Measurements from ENCODE around the gene LHFPL2. TPM values are rescaled to one million over a fixed set of nuclear protein-coding genes. Genes with fewer than 3 reads are reported as not detected.

Gene LHFPL2
- total RNA-seq, 2 experiments from 2014 or later, result 0.20 TPM; not detected in 1

DNA sequence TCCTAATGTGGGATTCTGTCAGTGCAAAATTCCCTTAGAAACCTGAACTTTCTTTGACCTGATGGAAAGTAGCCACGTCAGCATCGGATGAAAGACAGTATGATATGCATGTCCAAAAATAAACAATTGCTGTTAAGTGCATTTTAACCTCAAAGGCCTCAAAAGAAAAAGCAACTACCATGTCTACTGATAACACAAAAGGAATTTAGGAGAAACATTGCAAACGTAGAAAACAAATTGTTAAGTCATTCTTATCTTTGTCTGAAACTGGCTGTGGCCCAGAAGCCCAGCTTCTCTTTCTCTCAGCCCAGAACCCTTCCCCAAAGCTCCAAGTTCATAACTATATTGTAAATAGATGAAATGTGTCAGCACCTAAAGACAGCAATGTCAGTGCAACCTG lies 11.1 kb upstream of the LHFPL2 start:
- Mint-ChIP-seq H3K9me3 (no peaks in the 10 kb centered on the region), H3K4me3 (no peak overlapping the region), H3K4me1 (ENCODE audit: low read depth) (no peaks in the 10 kb centered on the region), H3K27ac (no peak overlapping the region), H3K36me3 (ENCODE audit: low read depth) (no peaks in the 10 kb centered on the region), H3K27me3 (peaks cover 7% of the 10 kb centered on the region)
- no peak for DNase-seq
- TF ChIP-seq, protein P1, sequence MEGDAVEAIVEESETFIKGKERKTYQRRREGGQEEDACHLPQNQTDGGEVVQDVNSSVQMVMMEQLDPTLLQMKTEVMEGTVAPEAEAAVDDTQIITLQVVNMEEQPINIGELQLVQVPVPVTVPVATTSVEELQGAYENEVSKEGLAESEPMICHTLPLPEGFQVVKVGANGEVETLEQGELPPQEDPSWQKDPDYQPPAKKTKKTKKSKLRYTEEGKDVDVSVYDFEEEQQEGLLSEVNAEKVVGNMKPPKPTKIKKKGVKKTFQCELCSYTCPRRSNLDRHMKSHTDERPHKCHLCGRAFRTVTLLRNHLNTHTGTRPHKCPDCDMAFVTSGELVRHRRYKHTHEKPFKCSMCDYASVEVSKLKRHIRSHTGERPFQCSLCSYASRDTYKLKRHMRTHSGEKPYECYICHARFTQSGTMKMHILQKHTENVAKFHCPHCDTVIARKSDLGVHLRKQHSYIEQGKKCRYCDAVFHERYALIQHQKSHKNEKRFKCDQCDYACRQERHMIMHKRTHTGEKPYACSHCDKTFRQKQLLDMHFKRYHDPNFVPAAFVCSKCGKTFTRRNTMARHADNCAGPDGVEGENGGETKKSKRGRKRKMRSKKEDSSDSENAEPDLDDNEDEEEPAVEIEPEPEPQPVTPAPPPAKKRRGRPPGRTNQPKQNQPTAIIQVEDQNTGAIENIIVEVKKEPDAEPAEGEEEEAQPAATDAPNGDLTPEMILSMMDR (IDR thresholded peaks at IDR 0.05), result no peak
- no peak for ATAC-seq
- intact Hi-C loops (cut with micrococcal nuclease), result no loop called here
- ChIA-PET POLR2A (no interaction called here), CTCF (no interaction called here)

DNA sequence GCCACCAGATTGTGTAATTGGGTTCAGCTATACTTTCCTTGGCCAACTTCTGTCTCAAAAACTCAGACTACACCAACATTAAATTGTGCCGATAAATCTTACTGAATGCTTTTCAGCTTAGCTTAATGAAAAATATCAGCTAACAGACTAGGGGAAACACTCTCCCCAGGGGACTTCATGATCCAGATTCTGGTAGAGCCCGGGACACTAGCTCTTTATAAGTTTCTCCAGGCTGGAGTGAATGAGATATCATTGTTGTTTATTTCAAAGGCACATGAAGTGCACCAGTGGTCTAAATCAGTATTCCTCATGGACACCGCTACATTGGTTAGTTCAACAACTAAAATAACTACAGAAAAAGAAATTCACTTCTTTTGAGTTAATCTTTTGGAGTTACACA lies 10.5 kb upstream of the LHFPL2 start:
- Mint-ChIP-seq H3K9me3 (no peaks in the 10 kb centered on the region), H3K4me1 (ENCODE audit: low read depth) (no peaks in the 10 kb centered on the region), H3K4me3 (no peak overlapping the region), H3K27ac (no peak overlapping the region), H3K36me3 (ENCODE audit: low read depth) (no peaks in the 10 kb centered on the region), H3K27me3 (peaks cover 7% of the 10 kb centered on the region)
- POLR2A ChIA-PET, result no interaction called here
- TF ChIP-seq, protein P1 (IDR thresholded peaks at IDR 0.05), result no peak
- intact Hi-C loops (cut with micrococcal nuclease), result no loop called here
- ATAC-seq (no peak), DNase-seq (no peak)
- CTCF ChIA-PET, result no interaction called here

DNA sequence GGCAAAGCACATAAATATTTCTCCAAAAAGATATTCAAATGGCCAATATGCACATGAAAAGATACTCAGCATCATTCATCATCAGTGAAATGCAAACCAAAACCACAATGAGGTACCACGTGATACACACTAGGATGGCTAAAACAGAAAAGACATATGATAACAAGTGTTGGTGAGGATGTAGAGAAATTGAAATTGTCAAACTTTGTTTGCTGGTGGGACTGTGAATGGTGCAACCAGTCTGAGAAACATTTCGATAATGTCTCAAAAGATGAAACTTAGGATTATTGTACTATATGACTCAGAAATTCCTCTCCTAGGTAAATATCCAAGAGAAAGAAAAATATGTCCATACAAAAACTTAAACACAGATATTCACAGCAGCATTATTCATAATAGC lies 8.6 kb upstream of the LHFPL2 start:
- Mint-ChIP-seq H3K9me3 (no peaks in the 10 kb centered on the region), H3K4me3 (no peak overlapping the region), H3K36me3 (ENCODE audit: low read depth) (no peaks in the 10 kb centered on the region), H3K27me3 (peaks cover 16% of the 10 kb centered on the region), H3K4me1 (ENCODE audit: low read depth) (no peaks in the 10 kb centered on the region), H3K27ac (no peak overlapping the region)
- ChIA-PET CTCF (no interaction called here), POLR2A (no interaction called here)
- DNase-seq, result no peak
- ATAC-seq, result no peak
- intact Hi-C loops (cut with micrococcal nuclease), result no loop called here
- TF ChIP-seq, protein P1 (IDR thresholded peaks at IDR 0.05), result no peak

DNA sequence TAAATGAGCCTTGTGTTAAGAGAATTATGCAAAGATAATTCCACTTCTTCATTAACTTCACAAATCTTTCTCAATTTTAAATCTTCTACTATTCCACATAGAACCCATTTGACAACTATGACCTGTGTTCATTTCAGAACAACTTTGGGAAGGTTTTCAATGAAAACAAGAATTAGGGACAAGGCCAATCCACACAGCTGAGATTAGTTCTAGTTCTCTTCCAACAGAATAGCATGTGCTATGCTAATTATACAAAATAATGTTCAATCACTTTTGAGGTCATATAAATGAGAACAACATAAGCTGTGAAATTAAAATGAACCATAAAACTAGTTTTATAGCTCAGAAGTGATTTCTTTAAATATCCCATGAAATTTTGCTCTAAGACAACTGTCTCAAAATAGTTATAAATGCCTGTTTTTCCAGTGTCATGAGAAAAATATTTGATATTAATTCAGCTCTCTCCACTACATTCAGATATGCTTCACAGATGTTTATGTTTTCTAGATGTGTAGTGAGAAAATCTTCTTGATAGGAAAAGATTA lies 7.2 kb upstream of the LHFPL2 start:
- Mint-ChIP-seq H3K4me3 (no peak overlapping the region), H3K4me1 (ENCODE audit: low read depth) (no peaks in the 10 kb centered on the region), H3K9me3 (no peaks in the 10 kb centered on the region), H3K36me3 (ENCODE audit: low read depth) (no peaks in the 10 kb centered on the region), H3K27ac (no peak overlapping the region), H3K27me3 (peaks cover 22% of the 10 kb centered on the region)
- ATAC-seq, result no peak
- DNase-seq, result no peak
- CTCF ChIA-PET, result no interaction called here
- POLR2A ChIA-PET, result no interaction called here
- TF ChIP-seq, protein P1 (IDR thresholded peaks at IDR 0.05), result no peak
- intact Hi-C loops (cut with micrococcal nuclease), result no loop called here

DNA sequence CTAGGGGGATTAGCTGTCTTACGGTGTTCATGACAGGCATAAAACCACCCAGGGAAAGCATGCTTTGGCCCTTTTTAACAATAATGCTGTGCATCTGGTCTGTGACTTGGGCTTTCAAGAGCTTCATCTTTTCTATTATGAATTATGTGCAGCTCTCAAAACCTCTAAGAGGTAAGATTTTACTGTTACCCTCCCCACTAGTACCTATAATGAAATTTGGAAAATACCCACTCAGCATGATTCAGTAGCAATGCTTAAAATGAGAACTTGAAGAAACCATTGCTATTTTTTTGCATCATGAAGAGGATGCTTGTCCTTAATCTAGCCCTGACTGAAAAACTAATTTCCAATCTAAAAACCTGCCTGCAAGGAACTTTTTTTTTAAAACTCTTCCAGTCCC lies 5.8 kb upstream of the LHFPL2 start:
- peaks cover 3% of the 10 kb centered on the region for H3K4me1 Mint-ChIP-seq (ENCODE audit: low read depth)
- ChIA-PET POLR2A (interaction anchor here (0.7 kb wide), 1 partner anchor 17 kb away, joined by 3 read pairs; no protein-coding TSS in a partner anchor), CTCF (no interaction called here)
- TF ChIP-seq, protein P1 (IDR thresholded peaks at IDR 0.05), result no peak
- intact Hi-C loops (cut with micrococcal nuclease), result no loop called here
- no peak overlapping the region for H3K27ac Mint-ChIP-seq
- ATAC-seq (no peak), DNase-seq (no peak)
- H3K27me3 Mint-ChIP-seq, result peaks cover 31% of the 10 kb centered on the region
- no peak overlapping the region for H3K4me3 Mint-ChIP-seq
- H3K36me3 Mint-ChIP-seq (ENCODE audit: low read depth), result no peaks in the 10 kb centered on the region
- H3K9me3 Mint-ChIP-seq, result no peaks in the 10 kb centered on the region

Measured in activated CD8-positive, alpha-beta T cell treated with anti-CD3 and anti-CD28 coated beads for 36 hours (primary cell).